Natural killer cell (primary cell): Measurements from ENCODE around the gene ZDHHC17. TPM values are rescaled to one million over a fixed set of nuclear protein-coding genes. Genes with fewer than 3 reads are reported as not detected.

Experiments used
- ATAC-seq, 3 donors: fragments of 150-1000 bp in 2 of 3; fragments of 200-7000 bp in 1 of 3; cut with Tn5 transposase; 1 replicate in 1 of 3; 2 replicates in 2 of 3; pipeline ENCODE4 v1.10.0; 2021; ENCODE audit warnings: mild to moderate bottlenecking in 2 of 3, moderate library complexity in 2 of 3
- DNase-seq, 2 donors: peaks; one replicate each; pipeline versions ENCODE4 v3.0.0 to v3.0.0-alpha.2; 2013 to 2021; ENCODE audit warnings: mixed read lengths in 1 of 2
- H3K27ac ChIP-seq: one replicate; pipeline ENCODE4 v1.5.1; 2013; ENCODE audit warnings: mild to moderate bottlenecking, low read length
- H3K27me3 ChIP-seq: one replicate; pipeline ENCODE4 v1.6.1; 2013; ENCODE audit warnings: low read length; ENCODE audit not compliant: control insufficient read depth, insufficient read depth
- H3K36me3 ChIP-seq: one replicate; pipeline ENCODE4 v1.6.1; 2013; ENCODE audit warnings: low read length; ENCODE audit not compliant: control insufficient read depth, insufficient read depth
- H3K4me1 ChIP-seq: one replicate; pipeline ENCODE4 v1.6.1; 2013; ENCODE audit warnings: low read length; ENCODE audit not compliant: control insufficient read depth, insufficient read depth
- H3K4me3 ChIP-seq: one replicate; pipeline ENCODE4 v1.5.1; 2013; ENCODE audit warnings: low read length
- H3K9me3 ChIP-seq: one replicate; pipeline ENCODE4 v1.6.1; 2013; ENCODE audit warnings: low read length; ENCODE audit not compliant: control insufficient read depth, insufficient read depth
- H3K27ac Mint-ChIP-seq, 2 donors: one replicate each; pipeline ENCODE4 v1.8.0; 2022; ENCODE audit warnings: mild to moderate bottlenecking in 2 of 2, mixed read lengths in 2 of 2, moderate library complexity in 1 of 2
- H3K27me3 Mint-ChIP-seq, 2 donors: one replicate each; pipeline ENCODE4 v1.8.0; 2022; ENCODE audit warnings: low read depth in 2 of 2, mixed read lengths in 2 of 2
- H3K36me3 Mint-ChIP-seq: one replicate; pipeline ENCODE4 v1.8.0; 2022; ENCODE audit warnings: mixed read lengths
- H3K4me1 Mint-ChIP-seq, 2 donors: one replicate each; pipeline ENCODE4 v1.8.0; 2022; ENCODE audit warnings: mixed read lengths in 2 of 2
- H3K4me3 Mint-ChIP-seq: one replicate; pipeline ENCODE4 v1.8.0; 2022; ENCODE audit warnings: mild to moderate bottlenecking, moderate library complexity, mixed read lengths
- H3K9me3 Mint-ChIP-seq, 2 donors: one replicate each; pipeline ENCODE4 v1.8.0; 2022; ENCODE audit warnings: mixed read lengths in 2 of 2
- CTCF ChIP-seq: fragments of 200-600 bp; IDR thresholded peaks from one replicate; pipeline ENCODE4 v1.8.0; 2022; ENCODE audit warnings: antibody characterized with exemption
- WGBS: methylation state at CpG from one replicate; pipeline ENCODE4 v1.1.7; 2013; ENCODE audit warnings: missing lambda C conversion rate; ENCODE audit not compliant: insufficient coverage; 5-methylcytosine and 5-hydroxymethylcytosine counted together
- intact Hi-C: fragments of 100-400 bp; cut with micrococcal nuclease; formaldehyde crosslinking; loops from one replicate; pipeline ENCODE4 v1.14.2; 2022
- total RNA-seq, 4 donors: library from RNA; stranded (reverse); fragments of 120-200 nt in 1 of 4; gene quantifications; one replicate each; pipeline versions ENCODE4 v1.2.3 to v1.2.4, GENCODE V29; 2013 to 2022

The ZDHHC17 gene
- total RNA-seq, 3 donors from 2014 or later (not counting 1 experiment from before 2014, with no cell fraction given), result 55.2 to 63.9 (median 58.4) TPM

DNA sequence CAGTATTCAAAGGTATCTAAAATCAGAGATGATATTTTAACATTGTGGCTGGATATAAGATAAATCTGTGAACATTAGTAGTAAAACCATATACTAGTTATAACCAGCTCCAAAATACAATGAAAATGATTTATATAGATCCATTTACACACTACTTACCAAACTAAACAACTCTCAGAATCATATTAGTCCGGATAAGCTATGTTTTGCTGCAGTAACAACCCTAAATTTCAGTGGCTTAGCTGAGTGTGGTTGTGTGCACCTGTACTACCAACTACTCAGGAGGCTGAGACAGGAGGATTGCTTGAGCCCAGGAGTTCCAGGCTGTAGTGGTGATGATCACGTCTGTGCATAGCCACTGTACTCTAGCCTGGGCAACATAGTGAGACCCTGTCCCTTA is 23.8 kb downstream of the ZDHHC17 start:
- 90% methylated on average over 2 of the region's 2 CpGs for WGBS
- Histone ChIP-seq H3K27ac (no peak overlapping the region), H3K27me3 (no peaks in the 10 kb centered on the region), H3K4me1 (no peaks in the 10 kb centered on the region), H3K4me3 (no peak overlapping the region), H3K36me3 (no peaks in the 10 kb centered on the region), H3K9me3 (no peaks in the 10 kb centered on the region)
- H3K36me3 Mint-ChIP-seq, result no peaks in the 10 kb centered on the region
- H3K27me3 Mint-ChIP-seq, result no peaks in the 10 kb centered on the region
- DNase-seq, result no peak
- intact Hi-C loops, result no loop called here
- no peak for TF ChIP-seq CTCF
- H3K27ac Mint-ChIP-seq, result no peak overlapping the region
- H3K4me1 Mint-ChIP-seq, result peaks cover 30 to 53% of the 10 kb centered on the region in 2 donors
- no peak for ATAC-seq
- no peaks in the 10 kb centered on the region for H3K9me3 Mint-ChIP-seq
- no peak overlapping the region for H3K4me3 Mint-ChIP-seq

DNA sequence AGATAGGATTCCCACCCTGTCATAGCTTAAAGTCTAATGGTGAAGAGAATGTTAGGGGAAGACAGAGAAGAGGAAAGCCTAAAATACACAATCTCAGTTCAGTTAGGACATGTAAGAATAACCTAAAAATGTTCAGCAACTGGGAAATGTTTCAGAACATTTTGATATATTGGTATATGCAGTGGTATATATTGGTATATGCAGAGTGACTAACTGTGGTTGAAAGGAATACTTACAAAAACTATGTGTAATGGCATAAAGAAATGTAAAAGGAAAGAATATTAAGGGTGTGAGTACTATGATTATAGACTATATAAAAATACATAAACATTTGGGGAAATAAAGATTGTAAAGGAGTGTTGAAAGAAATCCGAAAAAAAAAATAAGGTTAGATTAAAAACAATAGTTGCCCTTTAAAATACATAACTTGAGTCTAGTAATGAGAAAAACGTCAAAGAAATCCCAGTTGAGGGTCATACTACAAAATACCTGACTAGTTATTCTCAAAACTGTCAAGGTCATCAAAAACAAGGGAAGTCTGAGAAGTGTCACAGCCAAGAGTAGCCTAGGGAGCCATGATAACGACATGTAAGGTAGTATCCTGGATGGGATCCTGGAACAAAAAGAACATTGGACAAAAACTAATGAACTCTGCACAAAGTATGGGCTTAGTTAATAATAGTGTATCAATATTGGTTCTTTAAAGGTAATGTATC is 25.6 kb downstream of the ZDHHC17 start:
- intact Hi-C loops, result no loop called here
- Mint-ChIP-seq H3K4me1 (peaks cover 13 to 35% of the 10 kb centered on the region in 2 donors), H3K27me3 (no peaks in the 10 kb centered on the region), H3K9me3 (no peaks in the 10 kb centered on the region), H3K4me3 (no peak overlapping the region), H3K27ac (peak overlapping the region in 1 of 2 donors; percentile 3), H3K36me3 (no peaks in the 10 kb centered on the region)
- DNase-seq (no peak), ATAC-seq (no peak)
- Histone ChIP-seq H3K27me3 (no peaks in the 10 kb centered on the region), H3K9me3 (no peaks in the 10 kb centered on the region), H3K4me1 (no peaks in the 10 kb centered on the region), H3K27ac (no peak overlapping the region), H3K4me3 (no peak overlapping the region), H3K36me3 (no peaks in the 10 kb centered on the region)
- no peak for TF ChIP-seq CTCF
- 78% methylated on average over 2 of the region's 3 CpGs for WGBS

DNA sequence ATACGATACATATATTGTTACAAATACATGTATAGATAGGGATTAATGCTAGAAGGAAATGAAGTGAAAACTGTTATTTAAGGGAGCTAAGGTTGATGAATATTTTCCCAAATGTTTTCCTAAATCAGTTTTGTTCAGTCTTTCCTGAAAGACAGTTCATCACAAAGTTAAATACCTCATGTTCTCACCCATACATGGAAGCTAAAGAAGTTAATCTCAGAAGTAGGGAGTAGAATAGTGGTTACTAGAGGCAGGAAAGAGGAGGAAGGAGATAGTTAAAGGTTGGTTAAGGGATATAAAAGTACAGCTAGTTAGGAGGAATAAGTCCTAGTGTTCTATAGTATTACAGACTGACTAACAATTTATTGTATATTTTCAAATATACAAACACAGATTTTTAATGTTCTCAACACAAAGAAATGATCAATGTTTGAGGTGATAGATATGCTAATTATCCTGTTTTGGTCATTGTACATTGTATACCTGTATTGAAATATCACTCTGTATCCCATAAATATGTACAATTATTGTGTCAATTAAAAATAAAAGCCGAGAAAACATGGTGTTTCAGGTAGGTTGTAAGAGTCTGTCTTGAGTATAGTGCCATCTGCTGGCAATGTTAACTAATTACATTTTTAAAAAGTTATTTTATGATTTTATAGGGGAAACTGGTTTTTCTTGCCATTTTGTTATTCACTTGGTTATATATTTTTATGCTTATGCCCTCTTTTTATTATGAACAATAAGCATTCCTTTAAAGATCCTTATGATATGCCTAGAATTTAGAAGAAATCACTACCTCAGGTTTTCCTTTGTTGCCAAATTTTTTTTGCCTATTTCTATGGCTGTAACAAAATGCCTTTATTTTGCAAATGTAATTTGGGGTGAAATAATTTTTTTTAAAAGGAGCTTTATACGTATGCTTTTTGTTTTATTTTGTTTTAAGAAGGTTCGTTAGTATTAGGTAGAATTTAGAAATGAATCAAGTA is 26.9 kb downstream of the ZDHHC17 start:
- intact Hi-C loops, result loop anchor here (1.0 kb wide), 1 partner anchor 170 kb away; no protein-coding TSS in a partner anchor
- Histone ChIP-seq H3K4me1 (no peaks in the 10 kb centered on the region), H3K9me3 (no peaks in the 10 kb centered on the region), H3K36me3 (no peaks in the 10 kb centered on the region), H3K27ac (no peak overlapping the region), H3K4me3 (no peak overlapping the region), H3K27me3 (no peaks in the 10 kb centered on the region)
- peaks cover 18 to 29% of the 10 kb centered on the region in 2 donors for H3K4me1 Mint-ChIP-seq
- ATAC-seq, result peak in 2 of 3 donors; percentile 36 to 50
- WGBS, result no CpG with 5 or more reads among the region's 4 CpGs
- no peaks in the 10 kb centered on the region for H3K9me3 Mint-ChIP-seq
- H3K36me3 Mint-ChIP-seq, result no peaks in the 10 kb centered on the region
- peak overlapping the region in 1 of 2 donors; percentile 45 for H3K27ac Mint-ChIP-seq
- peak in 1 of 2 donors; percentile 60 for DNase-seq
- peak; percentile 89 for TF ChIP-seq CTCF
- no peaks in the 10 kb centered on the region for H3K27me3 Mint-ChIP-seq
- H3K4me3 Mint-ChIP-seq, result no peak overlapping the region
